D341Med (cell line): Measurements from ENCODE around the gene PNPLA8.

Source experiments
- DNase-seq: peaks from one replicate; pipeline ENCODE4 v3.0.0; 2012; ENCODE audit warnings: low spot score

Gene PNPLA8

GRCh38 chr7:108441392-108441955, 84.5 kb downstream of the PNPLA8 start:
- no peak for DNase-seq

GRCh38 chr7:108440613-108441012, 85.3 kb downstream of the PNPLA8 start:
- DNase-seq: no peak

- DNase-seq: no peak
Observed at GRCh38 chr7:108436906-108437305, 89.0 kb downstream of the PNPLA8 start.

GRCh38 chr7:108434010-108434409, 91.9 kb downstream of the PNPLA8 start:
- DNase-seq: no peak

- no peak for DNase-seq
Observed at GRCh38 chr7:108431099-108431498, 94.8 kb downstream of the PNPLA8 start.

GRCh38 chr7:108430664-108431063, 95.3 kb downstream of the PNPLA8 start:
- no peak for DNase-seq

GRCh38 chr7:108427766-108428165, 98.2 kb downstream of the PNPLA8 start:
- no peak for DNase-seq

- no peak for DNase-seq
Observed at GRCh38 chr7:108425714-108426275, 100.1 kb downstream of the PNPLA8 start.

GRCh38 chr7:108424013-108424412, 101.9 kb downstream of the PNPLA8 start:
- no peak for DNase-seq

GRCh38 chr7:108423089-108423989, 102.6 kb downstream of the PNPLA8 start:
- no peak for DNase-seq

GRCh38 chr7:108421720-108422331, 104.1 kb downstream of the PNPLA8 start:
- no peak for DNase-seq
